ENCODE measurements around the gene ARL4C.

ARL4C gene, protein sequence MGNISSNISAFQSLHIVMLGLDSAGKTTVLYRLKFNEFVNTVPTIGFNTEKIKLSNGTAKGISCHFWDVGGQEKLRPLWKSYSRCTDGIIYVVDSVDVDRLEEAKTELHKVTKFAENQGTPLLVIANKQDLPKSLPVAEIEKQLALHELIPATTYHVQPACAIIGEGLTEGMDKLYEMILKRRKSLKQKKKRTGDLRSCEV

DNA sequence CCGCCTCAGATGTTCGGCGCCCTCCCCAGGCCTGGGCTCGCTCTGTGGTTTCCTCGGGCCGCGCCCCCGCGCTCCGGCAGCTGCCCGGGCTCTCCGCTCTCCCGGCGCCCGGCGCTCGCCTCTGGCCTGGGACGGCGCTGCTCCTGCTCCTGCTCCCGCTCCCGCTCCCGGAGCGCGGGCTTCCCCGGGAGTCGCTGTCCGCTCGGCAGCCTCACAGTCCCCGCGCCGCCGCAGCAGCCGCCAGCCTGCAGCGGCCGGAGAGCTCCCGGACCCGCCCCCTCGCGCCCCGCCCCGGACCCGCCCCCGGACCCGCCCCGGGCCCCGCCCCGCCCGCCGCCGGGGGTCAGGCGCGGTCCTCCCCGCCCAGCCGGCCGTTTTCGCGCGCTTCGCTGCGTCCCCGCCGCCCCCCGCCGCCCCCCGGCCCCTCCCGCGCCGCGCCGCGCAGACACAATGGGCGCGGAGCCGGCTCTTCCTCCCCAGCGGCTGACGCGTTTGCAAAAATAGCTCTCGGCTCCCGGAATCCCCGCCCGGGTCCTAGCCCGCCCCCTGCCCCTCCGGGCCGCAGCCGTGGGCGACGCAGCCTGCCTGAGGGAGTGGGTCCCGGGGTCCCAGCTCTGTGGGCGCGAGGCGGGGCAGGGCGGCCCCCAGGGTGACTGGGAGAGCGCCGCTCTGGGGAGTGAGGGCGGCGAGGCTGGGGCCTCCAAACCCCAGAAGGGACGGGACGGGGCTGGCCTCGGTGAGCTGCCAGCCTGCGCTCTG lies at the start of gene ARL4C:
TSS of gene ARL4C (minus strand) at position 247 of the 759 bp plus-strand sequence. CDS start 495 bp downstream, outside the sequence.
- peak; percentile 67 for DNase-seq

- peak; percentile 59 for DNase-seq
Observed at GRCh38 chr2:234544659-234545611, 48.1 kb upstream of the ARL4C start.

DNA sequence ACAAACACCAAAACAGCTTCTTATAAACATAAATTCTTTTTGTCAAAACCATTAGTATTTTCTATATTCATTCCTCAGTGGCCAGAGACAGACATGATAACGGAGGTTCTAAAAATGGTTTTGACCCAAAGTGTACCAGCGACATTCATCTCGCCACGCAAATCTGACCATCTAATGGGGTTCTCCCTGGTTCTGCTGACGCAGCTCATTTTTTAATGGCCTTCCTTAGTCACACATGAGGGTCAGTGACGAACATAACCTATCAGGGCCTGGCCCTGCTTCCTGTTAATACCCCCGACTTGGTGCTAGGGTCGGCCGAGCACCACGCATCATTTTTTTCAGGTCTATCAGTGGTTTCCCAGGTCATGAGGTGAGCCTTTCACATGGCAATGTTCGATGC lies 45.9 kb upstream of the ARL4C start:
- DNase-seq: no peak

DNA sequence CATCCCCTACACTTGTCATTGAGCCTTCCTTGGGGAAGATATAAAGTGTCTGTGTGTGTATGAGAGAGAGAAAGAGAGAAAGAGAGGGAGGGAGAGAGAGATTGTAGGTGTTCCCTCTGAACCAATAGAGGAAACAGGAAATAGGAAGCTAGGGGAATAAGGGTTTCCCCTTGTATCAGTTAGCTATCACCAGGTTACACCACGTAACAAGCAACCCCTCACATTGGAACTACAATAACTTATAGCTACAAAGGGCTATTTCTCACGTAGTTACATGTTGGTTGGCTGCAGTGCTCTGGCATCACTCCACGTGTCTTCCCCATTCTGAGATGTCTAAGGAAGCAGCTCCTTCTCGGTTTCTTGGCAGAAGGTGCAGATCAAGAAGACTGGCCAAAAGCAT lies 41.0 kb upstream of the ARL4C start:
- no peak for DNase-seq

GRCh38 chr2:234536178-234536965 lies 39.5 kb upstream of the ARL4C start:
- peak; percentile 50 for DNase-seq

- DNase-seq: no peak
Observed at GRCh38 chr2:234535464-234535863, 38.6 kb upstream of the ARL4C start.

DNA sequence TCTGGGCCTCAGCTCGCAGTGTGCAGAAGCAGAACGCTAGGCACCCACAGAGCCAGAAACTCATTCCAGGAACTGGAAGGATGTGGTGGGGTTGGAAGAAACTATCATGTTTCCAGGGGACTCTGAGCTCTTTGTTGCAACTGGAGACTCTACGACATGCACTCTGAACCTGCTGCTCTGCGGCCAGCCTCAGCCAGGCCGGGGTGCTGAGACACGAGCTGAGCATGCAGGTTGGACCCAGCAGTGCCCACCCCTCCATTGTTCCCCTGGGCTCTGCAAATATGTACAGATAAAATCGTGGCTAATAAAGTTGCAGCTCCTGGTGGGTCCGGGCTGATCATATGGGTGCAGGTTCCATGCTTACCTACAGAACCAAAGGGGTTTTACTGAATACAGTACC lies 37.6 kb upstream of the ARL4C start:
- no peak for DNase-seq

DNA sequence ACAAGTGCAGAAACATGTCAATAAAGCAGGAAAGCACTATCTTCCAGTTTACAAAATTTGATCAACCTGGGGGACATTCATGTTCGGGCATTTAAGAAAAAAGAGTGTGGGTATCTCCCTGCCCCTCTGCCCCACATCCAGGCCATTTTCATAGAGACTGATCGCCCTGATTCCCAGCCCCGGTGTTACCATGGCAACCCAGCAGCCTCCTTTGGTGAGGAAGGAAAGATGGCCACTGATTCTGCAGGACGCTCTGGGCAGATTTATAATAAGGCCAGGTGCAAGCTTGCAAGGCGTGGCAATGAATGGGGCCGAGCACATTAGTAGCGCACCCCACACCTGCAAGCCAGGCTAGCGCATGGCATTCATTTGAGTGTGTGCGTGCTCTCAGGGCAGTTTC lies 36.7 kb upstream of the ARL4C start:
- DNase-seq: peak; percentile 71

- DNase-seq: no peak
Observed at GRCh38 chr2:234528410-234529148, 31.7 kb upstream of the ARL4C start.

GRCh38 chr2:234526711-234527110 lies 29.8 kb upstream of the ARL4C start:
- DNase-seq: no peak

DNA sequence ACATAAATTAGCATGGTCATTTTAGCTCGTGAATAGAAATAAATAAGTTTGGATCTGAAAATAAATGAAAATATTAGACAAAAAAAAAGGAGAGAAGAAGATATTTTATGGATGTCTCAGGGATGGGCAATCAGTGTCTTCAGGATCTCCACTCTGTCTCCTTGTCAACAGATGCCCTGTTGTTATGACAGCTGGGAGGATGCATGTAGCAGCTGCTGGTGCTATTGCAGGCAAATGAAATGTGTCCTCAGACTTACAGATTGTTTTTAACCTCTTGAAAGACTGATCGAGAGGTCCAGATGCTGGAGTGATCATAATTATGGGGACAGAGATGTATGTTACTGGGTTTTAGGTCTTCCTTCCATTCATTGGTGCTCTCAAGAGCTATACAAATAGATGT lies 24.7 kb upstream of the ARL4C start:
- no peak for DNase-seq

DNA sequence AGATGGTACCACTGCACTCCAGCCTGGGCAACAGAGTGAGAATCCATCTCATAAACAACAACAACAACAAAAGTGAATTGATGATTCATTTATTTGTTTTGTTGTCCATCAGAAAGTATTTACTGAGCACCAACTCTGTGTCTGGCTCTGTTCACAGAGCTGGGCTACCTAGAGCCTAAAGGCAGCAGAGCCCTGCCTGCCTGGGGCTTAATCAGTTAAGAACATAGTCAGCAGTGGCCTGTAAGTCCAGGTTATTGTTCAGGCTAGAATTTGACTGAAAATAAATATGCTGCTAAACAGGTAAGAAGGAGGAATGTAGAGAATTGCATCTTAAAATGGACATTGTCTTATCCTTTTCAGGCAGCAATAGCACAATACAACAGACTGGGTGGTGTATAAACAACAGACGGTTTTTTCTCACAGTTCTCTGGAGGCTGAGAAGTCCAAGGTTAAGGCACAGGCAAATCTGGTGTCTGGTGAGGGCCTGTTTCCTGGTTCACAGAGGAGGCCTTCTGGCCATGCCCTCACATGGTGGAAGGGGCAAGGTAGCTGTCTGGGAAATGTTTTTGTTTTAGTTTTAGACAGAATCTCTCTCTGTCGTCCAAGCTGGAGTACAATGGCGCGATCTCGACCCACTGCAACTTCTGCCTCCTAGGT lies 22.2 kb upstream of the ARL4C start:
- no peak for DNase-seq

DNA sequence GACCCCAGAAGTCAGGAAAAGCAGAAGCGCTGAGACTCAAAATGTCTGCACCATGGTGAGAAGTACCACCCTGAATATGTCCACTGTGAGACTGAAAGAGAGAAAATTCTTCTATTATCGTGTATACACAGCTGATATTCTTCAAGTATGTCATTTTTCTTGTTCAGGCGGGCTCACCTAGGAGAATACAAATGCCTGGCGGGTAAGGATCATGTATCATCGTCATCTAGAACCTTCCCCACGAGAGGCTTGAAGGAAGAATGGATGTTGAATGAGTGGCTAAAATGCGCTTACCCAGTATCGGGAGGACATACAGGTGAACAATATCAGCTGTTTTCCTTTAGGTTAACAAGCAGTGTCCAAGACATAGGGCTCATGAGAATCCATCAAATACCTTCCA lies 21.1 kb upstream of the ARL4C start:
- no peak for DNase-seq

GRCh38 chr2:234514873-234515638 lies 18.2 kb upstream of the ARL4C start:
- DNase-seq: no peak

DNA sequence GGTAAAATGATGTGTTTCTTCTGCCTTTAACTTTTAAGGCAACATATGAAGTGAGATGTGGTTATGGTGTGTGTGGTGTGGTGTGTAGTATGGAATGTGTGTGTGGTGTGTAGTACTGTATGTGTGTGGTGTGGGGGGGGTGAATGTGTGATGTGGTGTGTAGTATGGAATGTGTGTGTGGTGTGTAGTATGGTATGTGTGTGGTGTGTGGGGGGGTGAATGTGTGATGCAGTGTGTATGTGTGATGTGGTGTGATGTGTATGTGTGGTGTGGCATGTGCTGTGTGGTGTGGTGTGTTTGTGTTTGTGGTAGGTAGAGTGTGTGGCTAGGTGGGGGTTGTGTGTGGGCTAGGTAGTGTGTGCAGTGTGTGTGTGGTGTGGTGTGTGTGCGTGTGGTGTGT lies 17.2 kb upstream of the ARL4C start:
- no peak for DNase-seq

DNA sequence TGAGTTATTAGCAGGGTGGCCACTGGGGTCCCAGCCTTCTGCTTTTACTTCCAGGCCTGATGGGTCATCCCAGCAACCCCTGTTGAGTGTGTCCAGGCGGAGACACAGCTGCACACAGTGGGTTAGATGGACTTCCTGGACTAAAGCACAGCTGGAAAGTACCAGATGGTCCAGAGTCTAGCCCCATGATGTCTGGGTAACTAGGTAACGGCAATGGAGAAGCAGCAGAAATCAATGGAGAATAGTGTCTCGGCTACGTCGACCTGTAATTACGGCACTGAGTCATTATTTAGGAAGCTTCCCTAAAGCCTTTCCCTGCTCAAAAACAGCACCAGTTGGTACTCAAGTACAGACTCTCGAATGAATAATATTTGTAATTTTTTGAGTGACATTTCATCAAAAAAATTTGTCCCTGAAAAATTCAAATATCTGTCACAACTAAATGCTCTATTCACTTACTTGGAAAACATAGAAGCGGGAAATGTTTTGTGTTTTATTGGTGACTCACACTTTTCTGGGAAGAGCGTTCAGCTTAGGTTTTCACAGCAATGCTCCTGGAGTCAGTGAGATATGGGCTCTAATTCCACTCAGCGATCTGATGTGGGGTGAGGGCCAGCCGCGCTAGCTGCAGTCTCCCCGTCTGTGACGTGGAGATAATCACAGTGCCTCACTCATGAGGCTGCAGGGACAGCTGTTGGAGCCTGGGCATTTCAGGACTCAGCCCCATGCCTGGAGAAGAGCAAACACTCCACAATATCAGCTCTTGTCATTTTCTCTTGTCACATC lies 16.2 kb upstream of the ARL4C start:
- DNase-seq: no peak

GRCh38 chr2:234502919-234503285 lies 6.0 kb upstream of the ARL4C start:
- DNase-seq: no peak

GRCh38 chr2:234502285-234502918 lies 5.5 kb upstream of the ARL4C start:
- DNase-seq: peak; percentile 73

- DNase-seq: peak; percentile 73
Observed at GRCh38 chr2:234500394-234501006, 3.6 kb upstream of the ARL4C start.
